ENCODE data around the gene CACFD1. TPM values are rescaled to one million over a fixed set of nuclear protein-coding genes. Genes with fewer than 3 reads are reported as not detected.

The CACFD1 gene
- total RNA-seq, 1 experiment from 2014 or later = 6.9 TPM

- Histone ChIP-seq H3K36me3 (ENCODE audit: control insufficient read depth in 1 of 2, insufficient read depth in 2 of 2, low read length in 2 of 2) (no peaks in the 10 kb centered on the region), H3K4me3 (replicated peaks in 1 of 2; ENCODE audit: low read depth in 1 of 2, low read length in 2 of 2) (no peak overlapping the region), H3K27ac (ENCODE audit: low read depth, low read length) (no peak overlapping the region), H3K9me3 (ENCODE audit: control insufficient read depth in 1 of 2, insufficient read depth in 1 of 2, low read depth in 1 of 2, low read length in 2 of 2) (no peaks in the 10 kb centered on the region), H3K27me3 (ENCODE audit: insufficient read depth, low read length) (no peaks in the 10 kb centered on the region), H2AFZ (ENCODE audit: low read depth, low read length, poor library complexity, severe bottlenecking) (no peak overlapping the region), H4K20me1 (ENCODE audit: insufficient read depth) (no peaks in the 10 kb centered on the region), H3K9me2 (ENCODE audit: insufficient read depth) (no peaks in the 10 kb centered on the region), H3K4me2 (ENCODE audit: low read length) (no peak overlapping the region), H3K79me2 (ENCODE audit: insufficient read depth, low read length) (no peaks in the 10 kb centered on the region), H3K4me1 (ENCODE audit: control insufficient read depth in 1 of 2, insufficient read depth in 2 of 2, low read length in 2 of 2) (no peaks in the 10 kb centered on the region), H3K9ac (ENCODE audit: low read length) (no peak overlapping the region)
- DNase-seq (ENCODE audit: low read depth, low spot score) (no peak), ATAC-seq (no peak)
- ChIA-PET POLR2A (no interaction called here), RAD21 (ENCODE audit: low non-redundant PET in 1 of 2, low total read pairs in 2 of 2, uncharacterized antibody in 2 of 2, unreplicated experiment in 2 of 2) (no interaction called here), CTCF (no interaction called here)
- BruUV-seq (replicated peaks) = no TSS peak
- TF ChIP-seq MAX (IDR thresholded peaks at IDR 0.05) = no peak
- no peak for TF ChIP-seq POLR2AphosphoS5 (IDR thresholded peaks at IDR 0.05; ENCODE audit: low read depth, low read length)
- TF ChIP-seq CBX3 (IDR thresholded peaks at IDR 0.05; ENCODE audit: low read depth) = no peak
- TF ChIP-seq, protein P1, sequence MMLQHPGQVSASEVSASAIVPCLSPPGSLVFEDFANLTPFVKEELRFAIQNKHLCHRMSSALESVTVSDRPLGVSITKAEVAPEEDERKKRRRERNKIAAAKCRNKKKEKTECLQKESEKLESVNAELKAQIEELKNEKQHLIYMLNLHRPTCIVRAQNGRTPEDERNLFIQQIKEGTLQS (IDR thresholded peaks at IDR 0.05) = no peak
- no peak for TF ChIP-seq FOSL1 (IDR thresholded peaks at IDR 0.05; ENCODE audit: low read depth)
- no peak for TF ChIP-seq RAD21 (IDR thresholded peaks at IDR 0.05; ENCODE audit: low read depth)
- TF ChIP-seq ZFX (IDR thresholded peaks at IDR 0.05) = no peak
- no peak for TF ChIP-seq EZH2 (IDR thresholded peaks at IDR 0.05)
- no peak for TF ChIP-seq SP1 (IDR thresholded peaks at IDR 0.05; ENCODE audit: low read depth)
- intact Hi-C loops (cut with micrococcal nuclease) = no loop called here
Measured at GRCh38 chr9:133439337-133439736, 20.4 kb upstream of the CACFD1 start.

DNA sequence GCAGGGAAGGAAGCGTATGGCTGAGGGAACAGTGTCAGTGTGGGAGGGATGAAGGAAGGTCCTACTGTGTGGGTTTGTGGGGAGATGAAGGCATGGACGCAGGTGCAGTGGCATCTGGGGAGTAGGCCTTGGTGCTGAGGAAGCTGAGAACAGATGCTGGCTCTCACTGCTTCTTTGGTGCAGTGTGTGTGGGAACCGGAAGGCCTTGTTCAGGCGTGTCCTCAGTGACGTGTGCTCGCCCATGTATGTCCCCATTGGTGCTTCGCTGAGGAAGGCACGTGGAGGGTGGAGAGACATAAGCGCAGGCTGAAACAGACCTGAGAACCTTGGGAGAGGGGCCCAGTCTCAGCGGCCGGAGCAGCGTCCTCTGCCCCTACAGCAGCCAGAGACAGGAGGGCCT, 18.9 kb upstream of the CACFD1 start:
- CTCF ChIA-PET = no interaction called here
- H2AFZ ChIP-seq (ENCODE audit: low read depth, low read length, poor library complexity, severe bottlenecking) = no peak overlapping the region
- ATAC-seq (no peak), DNase-seq (ENCODE audit: low read depth, low spot score) (no peak)
- H4K20me1 ChIP-seq (ENCODE audit: insufficient read depth) = no peaks in the 10 kb centered on the region
- H3K9me3 ChIP-seq (ENCODE audit: control insufficient read depth in 1 of 2, insufficient read depth in 1 of 2, low read depth in 1 of 2, low read length in 2 of 2) = no peaks in the 10 kb centered on the region
- H3K4me2 ChIP-seq (ENCODE audit: low read length) = no peak overlapping the region
- no peaks in the 10 kb centered on the region for H3K79me2 ChIP-seq (ENCODE audit: insufficient read depth, low read length)
- no TSS peak for BruUV-seq (replicated peaks)
- H3K9me2 ChIP-seq (ENCODE audit: insufficient read depth) = no peaks in the 10 kb centered on the region
- RAD21 ChIA-PET (ENCODE audit: low non-redundant PET in 1 of 2, low total read pairs in 2 of 2, uncharacterized antibody in 2 of 2, unreplicated experiment in 2 of 2) = no interaction called here
- H3K4me1 ChIP-seq (ENCODE audit: control insufficient read depth in 1 of 2, insufficient read depth in 2 of 2, low read length in 2 of 2) = no peaks in the 10 kb centered on the region
- TF ChIP-seq ZNF274 (IDR thresholded peaks at IDR 0.05; ENCODE audit: low read depth, low read length) = no peak
- POLR2A ChIA-PET = no interaction called here
- no peaks in the 10 kb centered on the region for H3K36me3 ChIP-seq (ENCODE audit: control insufficient read depth in 1 of 2, insufficient read depth in 2 of 2, low read length in 2 of 2)
- no peak overlapping the region for H3K27ac ChIP-seq (ENCODE audit: low read depth, low read length)
- intact Hi-C loops (cut with micrococcal nuclease) = no loop called here
- H3K4me3 ChIP-seq (replicated peaks in 1 of 2; ENCODE audit: low read depth in 1 of 2, low read length in 2 of 2) = no peak overlapping the region
- no peak overlapping the region for H3K9ac ChIP-seq (ENCODE audit: low read length)
- no peaks in the 10 kb centered on the region for H3K27me3 ChIP-seq (ENCODE audit: insufficient read depth, low read length)
